ENCODE results near the gene CDON. TPM values are rescaled to one million over a fixed set of nuclear protein-coding genes. Genes with fewer than 3 reads are reported as not detected.

Gene CDON
- polyA plus RNA-seq, 1 of the 3 experiments (the other 2 are of a cell fraction), result 3.7 TPM

GRCh38 chr11:126059238-126059781, 3.4 kb downstream of the CDON start:
- Histone ChIP-seq H3F3A (replicated peaks; ENCODE audit: insufficient read depth) (no peaks in the 10 kb centered on the region), H3K27ac (ENCODE audit: low read depth in 2 of 2, low read length in 1 of 2) (peak overlapping the region in 1 of 2 experiments; percentile 53; a peak in 2 of 4 replicates), H3K9ac (no peak overlapping the region), H3K9me2 (no peaks in the 10 kb centered on the region), H3K4me2 (no peak overlapping the region), H3K79me2 (ENCODE audit: insufficient read depth) (no peaks in the 10 kb centered on the region), H3K4me3 (ENCODE audit: low read depth in 2 of 2, low read length in 1 of 2) (peak overlapping the region in 1 of 2 experiments; percentile 21; a peak in 1 of 4 replicates), H3K4me1 (ENCODE audit: control insufficient read depth in 1 of 2, insufficient read depth in 2 of 2, low read depth in 1 of 2, low read length in 1 of 2) (peaks cover 8 to 31% of the 10 kb centered on the region in 2 experiments; a peak in 3 of 4 replicates), H3K9me3 (no peaks in the 10 kb centered on the region), H4K20me1 (ENCODE audit: insufficient read depth) (no peaks in the 10 kb centered on the region), H3K27me3 (ENCODE audit: insufficient read depth) (no peaks in the 10 kb centered on the region), H2AFZ (ENCODE audit: low read depth) (no peak overlapping the region), H3K36me3 (replicated peaks in 1 of 2; ENCODE audit: control insufficient read depth in 1 of 2, insufficient read depth in 2 of 2, low read length in 1 of 2) (no peaks in the 10 kb centered on the region)
- ChIA-PET CTCF (interaction anchor here (0.7 to 8.4 kb wide), 6 partner anchors 56 to 136 kb away, joined by 3 to 95 read pairs (median 24); no protein-coding TSS in a partner anchor), POLR2A (interaction anchor here (1.0 kb wide), 1 partner anchor 54 kb away, joined by 7 read pairs; no protein-coding TSS in a partner anchor)
- peak; percentile 51 for DNase-seq
- 48% methylated on average over 10 of the region's 10 CpGs for WGBS (ENCODE audit: low lambda C conversion rate)
- peak; percentile 17 for TF ChIP-seq CHD2 (IDR thresholded peaks at IDR 0.05; ENCODE audit: low read length, partially characterized antibody)
- TF ChIP-seq, protein P1, sequence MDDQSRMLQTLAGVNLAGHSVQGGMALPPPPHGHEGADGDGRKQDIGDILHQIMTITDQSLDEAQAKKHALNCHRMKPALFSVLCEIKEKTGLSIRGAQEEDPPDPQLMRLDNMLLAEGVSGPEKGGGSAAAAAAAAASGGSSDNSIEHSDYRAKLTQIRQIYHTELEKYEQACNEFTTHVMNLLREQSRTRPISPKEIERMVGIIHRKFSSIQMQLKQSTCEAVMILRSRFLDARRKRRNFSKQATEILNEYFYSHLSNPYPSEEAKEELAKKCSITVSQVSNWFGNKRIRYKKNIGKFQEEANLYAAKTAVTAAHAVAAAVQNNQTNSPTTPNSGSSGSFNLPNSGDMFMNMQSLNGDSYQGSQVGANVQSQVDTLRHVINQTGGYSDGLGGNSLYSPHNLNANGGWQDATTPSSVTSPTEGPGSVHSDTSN (IDR thresholded peaks at IDR 0.05), result no peak
- TF ChIP-seq RCOR1 (IDR thresholded peaks at IDR 0.05; ENCODE audit: low read length), result peak; percentile 73; the same call in 1 of the 2 replicates

- 85% methylated on average over 6 of the region's 6 CpGs for WGBS (ENCODE audit: low lambda C conversion rate)
- Histone ChIP-seq H3K27ac (ENCODE audit: low read depth in 2 of 2, low read length in 1 of 2) (no peak overlapping the region), H3K4me1 (ENCODE audit: control insufficient read depth in 1 of 2, insufficient read depth in 2 of 2, low read depth in 1 of 2, low read length in 1 of 2) (peaks cover 8 to 36% of the 10 kb centered on the region in 2 experiments; a peak in 3 of 4 replicates), H3K79me2 (ENCODE audit: insufficient read depth) (no peaks in the 10 kb centered on the region), H4K20me1 (ENCODE audit: insufficient read depth) (no peaks in the 10 kb centered on the region), H3K4me2 (no peak overlapping the region), H3K4me3 (ENCODE audit: low read depth in 2 of 2, low read length in 1 of 2) (no peak overlapping the region), H3K9me3 (no peaks in the 10 kb centered on the region), H3K27me3 (ENCODE audit: insufficient read depth) (no peaks in the 10 kb centered on the region), H3F3A (replicated peaks; ENCODE audit: insufficient read depth) (no peaks in the 10 kb centered on the region), H3K9ac (no peak overlapping the region), H3K36me3 (replicated peaks in 1 of 2; ENCODE audit: control insufficient read depth in 1 of 2, insufficient read depth in 2 of 2, low read length in 1 of 2) (no peaks in the 10 kb centered on the region), H3K9me2 (no peaks in the 10 kb centered on the region), H2AFZ (ENCODE audit: low read depth) (no peak overlapping the region)
- ChIA-PET CTCF (interaction anchor here (1.6 to 8.4 kb wide), 5 partner anchors 48 to 136 kb away, joined by 4 to 95 read pairs (median 12); no protein-coding TSS in a partner anchor), POLR2A (interaction anchor here (1.1 kb wide), 1 partner anchor 133 kb away, joined by 3 read pairs; no protein-coding TSS in a partner anchor)
- no peak for DNase-seq
- TF ChIP-seq, protein P2, sequence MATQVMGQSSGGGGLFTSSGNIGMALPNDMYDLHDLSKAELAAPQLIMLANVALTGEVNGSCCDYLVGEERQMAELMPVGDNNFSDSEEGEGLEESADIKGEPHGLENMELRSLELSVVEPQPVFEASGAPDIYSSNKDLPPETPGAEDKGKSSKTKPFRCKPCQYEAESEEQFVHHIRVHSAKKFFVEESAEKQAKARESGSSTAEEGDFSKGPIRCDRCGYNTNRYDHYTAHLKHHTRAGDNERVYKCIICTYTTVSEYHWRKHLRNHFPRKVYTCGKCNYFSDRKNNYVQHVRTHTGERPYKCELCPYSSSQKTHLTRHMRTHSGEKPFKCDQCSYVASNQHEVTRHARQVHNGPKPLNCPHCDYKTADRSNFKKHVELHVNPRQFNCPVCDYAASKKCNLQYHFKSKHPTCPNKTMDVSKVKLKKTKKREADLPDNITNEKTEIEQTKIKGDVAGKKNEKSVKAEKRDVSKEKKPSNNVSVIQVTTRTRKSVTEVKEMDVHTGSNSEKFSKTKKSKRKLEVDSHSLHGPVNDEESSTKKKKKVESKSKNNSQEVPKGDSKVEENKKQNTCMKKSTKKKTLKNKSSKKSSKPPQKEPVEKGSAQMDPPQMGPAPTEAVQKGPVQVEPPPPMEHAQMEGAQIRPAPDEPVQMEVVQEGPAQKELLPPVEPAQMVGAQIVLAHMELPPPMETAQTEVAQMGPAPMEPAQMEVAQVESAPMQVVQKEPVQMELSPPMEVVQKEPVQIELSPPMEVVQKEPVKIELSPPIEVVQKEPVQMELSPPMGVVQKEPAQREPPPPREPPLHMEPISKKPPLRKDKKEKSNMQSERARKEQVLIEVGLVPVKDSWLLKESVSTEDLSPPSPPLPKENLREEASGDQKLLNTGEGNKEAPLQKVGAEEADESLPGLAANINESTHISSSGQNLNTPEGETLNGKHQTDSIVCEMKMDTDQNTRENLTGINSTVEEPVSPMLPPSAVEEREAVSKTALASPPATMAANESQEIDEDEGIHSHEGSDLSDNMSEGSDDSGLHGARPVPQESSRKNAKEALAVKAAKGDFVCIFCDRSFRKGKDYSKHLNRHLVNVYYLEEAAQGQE (IDR thresholded peaks at IDR 0.05; ENCODE audit: low read depth, low read length), result no peak
- TF ChIP-seq MEF2A (IDR thresholded peaks at IDR 0.05; ENCODE audit: borderline replicate concordance, low read depth) (no peak), RXRA (IDR thresholded peaks at IDR 0.05; ENCODE audit: borderline replicate concordance, low read depth) (no peak), FOSL2 (IDR thresholded peaks at IDR 0.05; ENCODE audit: borderline replicate concordance, low read depth) (no peak), GATA2 (CRISPR knock-in tag; IDR thresholded peaks at IDR 0.05) (no peak), YY1 (IDR thresholded peaks at IDR 0.05; ENCODE audit: low read depth) (no peak)
Measured at GRCh38 chr11:126058105-126058874, 4.4 kb downstream of the CDON start.
